Measurements from ENCODE around the gene FASN.
A peak's percentile ranks its signal among the peaks of the same experiment; 100 is the strongest.
"Not testable (repeated sequence)": the region's sequence is repeated elsewhere in the genome, so short reads cannot be mapped to it uniquely, and the experiment has no call there.

The FASN gene

DNA sequence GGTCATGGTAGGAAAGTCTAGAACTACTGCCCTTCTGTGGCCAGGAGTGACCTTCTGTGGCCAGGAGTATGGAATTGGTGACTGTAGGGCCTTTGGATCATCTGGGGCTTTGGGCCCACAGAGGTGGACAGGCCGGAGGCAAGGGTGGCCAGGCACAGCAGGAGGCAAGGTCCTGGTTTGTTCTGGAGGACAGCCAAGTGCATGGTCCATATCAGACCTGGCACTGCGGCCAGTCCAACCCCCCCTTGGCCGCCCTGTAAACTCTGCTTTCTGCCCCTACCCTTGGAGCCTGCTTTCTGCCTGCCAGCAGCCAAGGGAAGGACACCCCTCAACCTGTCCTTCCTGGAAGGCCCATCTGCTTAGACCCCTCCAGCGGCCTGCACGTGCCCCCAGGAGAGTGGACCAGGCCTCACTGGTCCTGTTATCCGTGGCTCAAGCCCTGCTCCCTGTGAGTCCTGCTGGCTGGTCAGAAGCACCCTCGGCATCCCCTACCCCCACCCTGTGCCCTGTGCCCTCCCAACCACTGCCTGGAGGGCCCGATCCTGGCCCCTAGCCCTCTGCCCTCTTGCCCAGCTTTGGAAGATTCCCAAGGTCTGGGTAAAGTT lies 58.2 kb downstream of the FASN start:
- Histone ChIP-seq H3K4me1 (peaks cover 8% of the 10 kb centered on the region), H3K9me3 (no peaks in the 10 kb centered on the region; the same call in 1 of the 2 replicates), H3K4me3 (no peak overlapping the region), H3K27me3 (ENCODE audit: low read depth) (no peaks in the 10 kb centered on the region), H3K36me3 (replicated peaks) (peaks cover 20% of the 10 kb centered on the region)
- DNase-seq (ENCODE audit: low spot score in 2 of 2): no peak
- in situ Hi-C loops (cut with MboI; ENCODE audit: low sequenced_read_pairs): no loop called here

DNA sequence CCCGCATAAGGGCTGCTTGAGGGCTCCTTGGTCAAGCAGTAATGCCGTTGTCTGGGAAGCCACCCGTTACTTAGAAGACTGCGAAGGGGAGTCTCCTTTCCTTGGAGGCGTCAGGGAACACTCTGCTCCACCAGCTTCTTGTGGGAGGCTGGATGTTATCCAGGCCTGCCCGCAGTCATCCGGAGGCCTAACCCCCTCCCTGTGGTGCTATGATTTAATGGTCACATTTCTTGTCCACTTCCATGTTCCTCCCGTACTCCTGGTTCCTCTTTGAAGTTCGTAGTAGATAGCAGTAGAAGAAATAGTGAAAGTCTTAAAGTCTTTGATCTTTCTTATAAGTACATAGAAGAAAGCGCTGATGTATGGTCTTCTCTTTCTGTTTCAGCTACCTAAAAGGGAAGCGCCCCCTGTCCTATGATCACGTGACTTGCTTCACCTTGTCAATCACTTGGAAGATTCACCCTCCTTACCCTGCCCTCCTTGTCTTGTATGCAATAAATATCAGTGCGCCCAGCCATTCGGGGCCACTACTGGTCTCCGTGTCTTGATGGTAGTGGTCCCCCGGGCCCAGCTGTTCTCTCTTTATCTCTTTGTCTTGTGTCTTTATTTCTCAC lies 59.1 kb downstream of the FASN start:
- DNase-seq (ENCODE audit: low spot score in 2 of 2); in situ Hi-C loops (cut with MboI; ENCODE audit: low sequenced_read_pairs); H3K9me3 ChIP-seq; H3K4me3 ChIP-seq; H3K27me3 ChIP-seq (ENCODE audit: low read depth); H3K4me1 ChIP-seq: not testable (repeated sequence)
- peaks cover 20% of the 10 kb centered on the region for H3K36me3 ChIP-seq (replicated peaks)

DNA sequence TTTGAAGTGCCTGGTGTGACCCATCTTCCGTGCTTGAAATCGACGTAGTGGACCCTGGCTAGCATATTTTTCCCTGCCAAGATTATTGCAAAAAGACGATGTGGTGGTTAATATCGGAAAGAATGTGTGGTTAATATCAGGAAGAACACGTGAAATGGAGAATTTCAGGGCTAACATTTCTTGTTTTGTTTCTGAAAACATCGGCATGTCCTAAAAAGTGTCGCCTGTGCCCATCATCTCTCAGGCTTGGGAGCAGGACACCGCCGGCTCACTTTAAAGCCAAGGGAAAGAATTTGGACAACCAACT lies 60.2 kb downstream of the FASN start:
- in situ Hi-C loops (cut with MboI; ENCODE audit: low sequenced_read_pairs): no loop called here
- DNase-seq (ENCODE audit: low spot score in 2 of 2): no peak
- Histone ChIP-seq H3K4me1 (peaks cover 9% of the 10 kb centered on the region), H3K36me3 (replicated peaks) (peaks cover 26% of the 10 kb centered on the region), H3K4me3 (peak overlapping the region; percentile 84), H3K9me3 (no peaks in the 10 kb centered on the region; the same call in 1 of the 2 replicates), H3K27me3 (ENCODE audit: low read depth) (no peaks in the 10 kb centered on the region)

DNA sequence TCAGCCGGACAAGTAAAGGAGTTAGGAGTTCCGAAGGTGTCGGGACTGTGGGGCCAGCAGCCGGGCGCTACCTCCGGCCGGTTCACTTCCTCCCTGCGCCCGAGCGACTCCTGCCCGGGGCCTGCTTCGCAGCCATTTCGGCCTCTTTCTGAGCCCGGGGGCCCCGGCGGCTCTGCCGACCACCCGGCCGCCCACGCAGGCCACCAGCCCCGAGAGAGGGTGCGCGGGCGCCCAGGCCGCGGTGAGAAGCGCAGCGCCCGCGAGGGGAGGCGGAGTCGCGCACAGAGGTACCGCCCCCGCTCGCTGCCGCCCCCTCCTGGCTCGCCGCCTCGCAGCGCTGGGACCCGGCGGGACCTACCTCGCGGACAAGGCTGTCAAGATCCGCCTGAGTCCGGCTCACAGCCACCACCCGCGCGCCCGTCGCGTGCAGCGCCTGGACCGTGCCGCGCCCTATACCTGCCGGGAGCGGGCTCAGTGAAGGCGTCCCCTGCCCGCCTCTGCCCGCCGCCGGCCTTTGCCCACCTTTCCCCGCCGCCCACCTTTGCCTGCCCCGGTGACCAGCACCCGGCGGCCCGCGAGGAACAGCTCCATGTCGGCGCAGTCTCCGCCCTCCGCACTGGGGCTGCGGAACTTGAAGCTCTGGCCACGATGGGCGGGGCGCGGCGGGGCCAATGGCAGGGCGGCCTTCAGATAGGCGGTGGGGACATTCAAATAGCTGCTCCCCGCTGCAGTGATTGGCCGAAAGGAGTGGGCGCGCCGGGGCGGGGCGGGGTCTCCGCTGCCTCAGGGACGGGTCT lies 60.7 kb downstream of the FASN start, which contains the start of gene DCXR:
TSS of gene DCXR (minus strand) at position 606 of the 797 bp plus-strand sequence. CDS start at position 591, 15 bp downstream.
- Histone ChIP-seq H3K4me1 (peaks cover 12% of the 10 kb centered on the region), H3K4me3 (peak within 1 kb of the TSS; percentile 84), H3K9me3 (no peaks in the 10 kb centered on the region; the same call in 1 of the 2 replicates), H3K27me3 (ENCODE audit: low read depth) (no peaks in the 10 kb centered on the region), H3K36me3 (replicated peaks) (peaks cover 29% of the 10 kb centered on the region)
- in situ Hi-C loops (cut with MboI; ENCODE audit: low sequenced_read_pairs): no loop called here
- peak; percentile 94 to 99 for DNase-seq (ENCODE audit: low spot score in 2 of 2)

DNA sequence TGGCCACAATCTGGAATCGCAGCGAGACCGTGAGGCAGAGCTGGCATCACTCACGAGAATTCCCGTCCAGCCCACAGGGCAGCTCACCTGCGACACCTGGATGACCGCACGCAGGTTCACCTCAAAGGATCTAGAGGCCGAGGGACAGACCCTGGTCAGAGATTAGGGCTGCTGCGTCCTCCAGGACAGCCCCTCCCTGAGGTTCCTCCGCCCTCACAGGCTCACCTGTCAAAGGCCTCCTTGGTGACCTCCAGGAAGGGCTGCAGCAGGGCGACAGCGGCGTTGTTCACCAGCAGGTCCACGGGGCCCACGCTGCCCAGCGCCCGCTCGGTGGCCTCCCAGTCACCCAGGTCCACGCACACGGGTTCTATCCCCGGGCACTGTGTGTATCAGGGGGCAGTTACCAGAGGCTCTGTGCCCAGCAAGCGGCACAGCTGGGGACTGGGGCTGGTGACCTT lies 61.4 kb downstream of the FASN start:
- in situ Hi-C loops (cut with MboI; ENCODE audit: low sequenced_read_pairs): no loop called here
- Histone ChIP-seq H3K9me3 (no peaks in the 10 kb centered on the region; the same call in 1 of the 2 replicates), H3K4me3 (peak overlapping the region; percentile 84), H3K36me3 (replicated peaks) (peaks cover 29% of the 10 kb centered on the region), H3K27me3 (ENCODE audit: low read depth) (no peaks in the 10 kb centered on the region), H3K4me1 (peaks cover 12% of the 10 kb centered on the region)
- no peak for DNase-seq (ENCODE audit: low spot score in 2 of 2)

DNA sequence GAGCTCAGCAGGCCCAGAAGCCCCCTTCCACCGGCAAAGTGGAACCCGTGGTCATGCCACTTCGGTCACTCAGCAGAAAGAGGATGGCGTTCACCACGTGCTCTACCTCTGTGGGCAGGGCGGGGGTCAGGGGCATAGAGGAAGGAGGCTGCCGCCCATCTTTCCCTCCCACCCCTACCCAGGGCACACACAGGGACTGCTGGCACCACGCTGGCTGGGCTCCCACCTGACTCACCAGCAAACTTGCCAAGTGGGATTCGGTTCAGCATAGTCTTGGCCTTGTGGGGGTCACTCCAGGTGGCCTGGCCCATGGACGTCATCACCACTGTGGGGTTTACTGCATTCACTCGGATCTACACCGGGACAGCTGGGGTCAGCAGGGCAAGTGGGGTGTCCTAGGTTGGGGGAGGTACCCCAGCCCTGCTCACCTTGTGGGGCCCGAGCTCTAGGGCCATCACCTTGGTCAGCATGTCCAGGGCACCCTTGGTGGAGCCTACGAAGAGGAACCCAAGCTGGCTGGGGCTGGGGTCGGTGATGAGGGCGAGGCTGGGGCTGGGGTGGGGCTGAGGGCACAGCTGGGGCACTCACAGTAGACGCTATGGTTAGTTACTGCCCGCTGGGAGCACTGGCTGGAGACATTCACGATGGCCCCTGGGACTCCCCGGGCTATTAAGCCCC lies 61.9 kb downstream of the FASN start:
- no peaks in the 10 kb centered on the region for H3K27me3 ChIP-seq (ENCODE audit: low read depth)
- peaks cover 29% of the 10 kb centered on the region for H3K36me3 ChIP-seq (replicated peaks)
- no peaks in the 10 kb centered on the region for H3K9me3 ChIP-seq
- H3K4me1 ChIP-seq: peaks cover 7% of the 10 kb centered on the region
- DNase-seq (ENCODE audit: low spot score in 2 of 2): no peak
- peak overlapping the region; percentile 84 for H3K4me3 ChIP-seq
- in situ Hi-C loops (cut with MboI; ENCODE audit: low sequenced_read_pairs): no loop called here

DNA sequence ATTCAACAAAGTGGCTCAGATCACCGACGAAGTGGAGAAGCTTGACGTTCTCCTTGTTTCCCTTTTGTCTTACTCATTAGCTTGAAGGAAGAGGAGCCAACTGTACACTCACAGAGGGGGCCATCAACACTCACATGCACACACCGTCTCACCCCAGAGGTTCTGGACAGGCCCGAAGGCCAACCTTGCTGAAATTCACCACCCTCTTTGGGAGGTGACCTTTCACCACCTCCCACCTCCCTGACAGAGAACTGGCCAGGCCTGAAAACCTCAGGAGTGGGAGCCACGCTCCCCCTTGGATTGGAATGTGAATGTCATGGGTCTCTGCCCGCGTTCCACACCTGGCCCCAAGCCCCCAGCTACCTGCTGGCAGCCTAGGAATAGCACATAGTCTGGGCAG lies 62.5 kb downstream of the FASN start:
- peaks cover 10% of the 10 kb centered on the region for H3K4me1 ChIP-seq
- no peaks in the 10 kb centered on the region for H3K9me3 ChIP-seq
- H3K27me3 ChIP-seq (ENCODE audit: low read depth): no peaks in the 10 kb centered on the region
- in situ Hi-C loops (cut with MboI; ENCODE audit: low sequenced_read_pairs): no loop called here
- no peak for DNase-seq (ENCODE audit: low spot score in 2 of 2)
- H3K36me3 ChIP-seq (replicated peaks): peaks cover 29% of the 10 kb centered on the region
- no peak overlapping the region for H3K4me3 ChIP-seq

DNA sequence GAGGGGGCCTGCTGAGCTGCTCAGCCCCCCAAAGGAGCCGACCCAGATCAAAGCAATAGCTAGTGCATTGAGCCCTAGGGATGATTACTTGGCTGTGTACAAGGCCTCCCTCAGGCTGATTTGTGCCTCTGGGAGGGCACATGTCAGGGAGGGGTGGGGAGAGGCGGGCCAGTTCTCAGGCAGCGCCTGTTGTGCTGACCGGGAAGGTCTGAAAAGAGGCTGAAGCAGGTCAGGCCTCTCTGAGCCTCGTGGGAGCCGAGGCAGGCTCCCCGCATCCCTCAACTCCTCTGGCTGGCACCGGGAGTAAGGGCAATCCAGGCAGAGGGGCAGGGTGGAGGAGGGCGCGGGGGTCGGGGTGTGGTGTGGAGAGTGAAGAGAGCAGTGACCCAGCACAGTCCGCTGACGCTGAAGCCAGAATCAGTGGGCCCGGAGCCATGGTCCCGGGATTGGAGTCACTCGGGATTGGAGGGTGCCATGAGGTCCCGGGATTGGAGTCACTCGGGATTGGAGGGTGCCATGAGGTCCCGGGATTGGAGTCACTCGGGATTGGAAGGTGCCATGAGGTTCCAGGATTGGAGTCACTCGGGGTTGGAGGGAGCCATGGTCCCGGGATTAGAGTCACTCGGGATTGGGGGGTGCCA lies 63.5 kb downstream of the FASN start:
- peaks cover 10% of the 10 kb centered on the region for H3K4me1 ChIP-seq
- DNase-seq (ENCODE audit: low spot score in 2 of 2): no peak
- no peaks in the 10 kb centered on the region for H3K9me3 ChIP-seq
- H3K27me3 ChIP-seq (ENCODE audit: low read depth): no peaks in the 10 kb centered on the region
- in situ Hi-C loops (cut with MboI; ENCODE audit: low sequenced_read_pairs): loop anchor here (5.0 kb wide), 1 partner anchor 123 kb away; no protein-coding TSS in a partner anchor
- H3K36me3 ChIP-seq (replicated peaks): peaks cover 37% of the 10 kb centered on the region
- no peak overlapping the region for H3K4me3 ChIP-seq

DNA sequence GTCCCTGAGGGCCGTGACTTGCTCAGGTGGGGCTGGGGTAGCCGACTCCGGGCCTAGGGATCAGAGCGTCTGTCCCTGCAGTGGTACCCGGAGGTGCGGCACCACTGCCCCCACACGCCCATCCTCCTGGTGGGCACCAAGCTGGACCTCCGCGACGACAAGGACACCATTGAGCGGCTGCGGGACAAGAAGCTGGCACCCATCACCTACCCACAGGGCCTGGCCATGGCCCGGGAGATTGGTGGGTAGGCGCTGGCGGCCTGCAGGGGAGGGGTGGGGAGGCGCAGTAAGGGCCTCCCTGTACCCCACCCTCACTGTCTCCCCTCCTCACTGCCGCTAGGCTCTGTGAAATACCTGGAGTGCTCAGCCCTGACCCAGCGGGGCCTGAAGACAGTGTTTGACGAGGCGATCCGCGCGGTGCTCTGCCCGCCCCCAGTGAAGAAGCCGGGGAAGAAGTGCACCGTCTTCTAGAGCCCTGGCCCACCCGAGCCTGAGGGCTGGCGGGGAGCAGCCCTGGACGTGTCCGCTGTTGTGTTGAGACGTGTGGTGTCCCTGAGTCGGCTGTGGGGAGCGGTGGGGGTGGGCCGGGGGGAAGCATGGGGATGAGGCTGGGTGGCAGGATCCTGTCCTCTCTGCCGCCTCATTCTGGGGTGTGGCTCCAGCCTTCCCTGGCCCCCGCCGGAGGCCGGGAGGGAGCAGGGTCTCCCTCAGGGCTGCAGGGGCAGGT lies 64.5 kb downstream of the FASN start:
- H3K4me1 ChIP-seq: peaks cover 10% of the 10 kb centered on the region
- no peak for DNase-seq (ENCODE audit: low spot score in 2 of 2)
- no peaks in the 10 kb centered on the region for H3K27me3 ChIP-seq (ENCODE audit: low read depth)
- H3K9me3 ChIP-seq: no peaks in the 10 kb centered on the region
- in situ Hi-C loops (cut with MboI; ENCODE audit: low sequenced_read_pairs): loop anchor here (5.0 kb wide), 1 partner anchor 124 kb away; no protein-coding TSS in a partner anchor
- peaks cover 47% of the 10 kb centered on the region for H3K36me3 ChIP-seq (replicated peaks)
- no peak overlapping the region for H3K4me3 ChIP-seq

DNA sequence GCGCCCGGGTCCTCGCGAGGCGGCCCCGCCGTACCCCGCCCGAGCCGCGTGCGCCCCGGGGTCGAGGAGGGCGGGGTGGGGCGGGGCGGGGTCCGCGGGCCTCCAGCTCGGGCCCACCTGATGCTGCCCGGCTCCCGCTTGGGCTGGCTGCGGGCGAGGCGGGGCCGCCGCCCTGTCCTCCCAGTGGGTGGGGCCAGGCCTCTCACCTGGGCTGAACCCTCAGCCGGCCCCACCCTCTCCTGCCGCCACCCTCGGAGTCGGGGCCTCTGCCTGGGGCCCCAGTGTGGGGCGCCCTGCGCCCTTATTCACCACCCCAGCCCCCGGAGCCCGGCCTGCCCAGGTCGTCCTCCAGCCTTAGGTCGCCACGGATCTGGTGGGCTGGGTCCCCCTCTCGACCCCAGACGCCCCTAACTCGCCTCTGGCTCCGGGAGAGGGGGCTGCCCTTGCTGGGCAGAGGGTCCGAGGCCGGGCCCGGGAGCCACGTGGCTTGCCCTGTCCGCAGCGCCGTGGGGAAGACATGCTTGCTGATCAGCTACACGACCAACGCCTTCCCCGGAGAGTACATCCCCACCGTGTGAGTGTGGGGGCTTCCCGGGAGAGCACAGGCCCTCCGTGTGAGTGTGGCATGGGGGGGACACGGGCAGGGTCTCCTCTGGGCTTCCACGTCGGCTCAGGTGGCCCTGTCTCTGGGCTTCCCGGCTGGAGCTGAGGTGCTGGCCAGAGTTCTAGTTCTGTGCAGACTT lies 66.0 kb downstream of the FASN start:
- Histone ChIP-seq H3K4me3 (peak overlapping the region; percentile 54), H3K36me3 (replicated peaks) (peaks cover 50% of the 10 kb centered on the region), H3K9me3 (no peaks in the 10 kb centered on the region), H3K27me3 (ENCODE audit: low read depth) (no peaks in the 10 kb centered on the region), H3K4me1 (peaks cover 6% of the 10 kb centered on the region; the same call in 1 of the 2 replicates)
- in situ Hi-C loops (cut with MboI; ENCODE audit: low sequenced_read_pairs): loop anchor here (5.0 kb wide), 1 partner anchor 125 kb away; no protein-coding TSS in a partner anchor
- DNase-seq (ENCODE audit: low spot score in 2 of 2): peak; percentile 32 to 80

DNA sequence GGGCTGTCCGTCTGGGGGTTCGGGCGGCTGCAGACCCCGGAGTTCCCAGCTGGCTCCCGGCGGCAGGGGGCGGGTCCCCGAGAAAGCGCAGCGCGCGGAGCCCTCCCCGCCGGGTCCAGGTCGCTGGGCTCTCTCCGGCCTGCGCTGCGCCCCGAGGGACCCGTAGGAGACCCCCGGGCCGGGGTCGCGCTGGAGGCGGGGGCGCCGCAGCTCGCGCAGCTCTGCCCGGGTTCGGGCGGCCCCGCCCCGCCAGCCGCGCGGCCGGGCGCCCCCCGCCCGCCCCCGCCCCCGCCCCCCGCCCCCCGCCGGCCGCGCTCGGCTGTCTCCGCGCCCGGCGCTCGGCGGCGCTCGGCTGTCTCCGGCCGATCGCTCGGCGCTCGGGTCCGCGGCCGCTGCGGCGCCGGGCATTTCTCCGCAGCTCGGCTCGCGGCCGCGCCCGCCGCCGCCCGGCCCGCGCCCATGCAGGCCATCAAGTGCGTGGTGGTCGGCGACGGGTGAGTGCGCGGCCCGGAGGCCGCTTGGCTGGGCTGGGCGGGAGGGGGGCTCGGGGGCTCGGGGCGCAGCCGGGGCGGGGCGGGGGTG lies 66.6 kb downstream of the FASN start, which contains the start of gene RAC3:
TSS of gene RAC3 (plus strand) at position 376 of the 582 bp plus-strand sequence. CDS start at position 460, 84 bp downstream.
- Histone ChIP-seq H3K4me3 (peak within 1 kb of the TSS; percentile 54), H3K27me3 (ENCODE audit: low read depth) (no peaks in the 10 kb centered on the region), H3K9me3 (no peaks in the 10 kb centered on the region), H3K36me3 (replicated peaks) (peaks cover 44% of the 10 kb centered on the region), H3K4me1 (peaks cover 6% of the 10 kb centered on the region; the same call in 1 of the 2 replicates)
- DNase-seq (ENCODE audit: low spot score in 2 of 2): peak; percentile 35 to 62
- in situ Hi-C loops (cut with MboI; ENCODE audit: low sequenced_read_pairs): loop anchor here (5.0 kb wide), 1 partner anchor 126 kb away; no protein-coding TSS in a partner anchor

Data from HAP-1 (cell line).